Stimulated activated naive CD8-positive, alpha-beta T cell treated with anti-CD3 and anti-CD28 coated beads, Interleukin-15, Interleukin-2, amounts not matched to agents 100 ng/mL and 50 ng/mL, for 24 hours (primary cell): Measurements from ENCODE around the gene ADAMTS3.
"Not testable (repeated sequence)": the region's sequence is repeated elsewhere in the genome, so short reads cannot be mapped to it uniquely, and the experiment has no call there.

Experiments
- H3K27ac Mint-ChIP-seq: one replicate; pipeline ENCODE4 v1.8.0; 2021; ENCODE audit warnings: mild to moderate bottlenecking, mixed read lengths
- H3K27me3 Mint-ChIP-seq: one replicate; pipeline ENCODE4 v1.8.0; 2021; ENCODE audit warnings: mixed read lengths
- H3K36me3 Mint-ChIP-seq: one replicate; pipeline ENCODE4 v1.8.0; 2021; ENCODE audit warnings: low read depth, mixed read lengths
- H3K4me1 Mint-ChIP-seq: one replicate; pipeline ENCODE4 v1.8.0; 2021; ENCODE audit warnings: low read depth, mixed read lengths
- H3K4me3 Mint-ChIP-seq: one replicate; pipeline ENCODE4 v1.8.0; 2021; ENCODE audit warnings: mild to moderate bottlenecking, mixed read lengths
- H3K9me3 Mint-ChIP-seq: one replicate; pipeline ENCODE4 v1.8.0; 2021; ENCODE audit warnings: mixed read lengths

The ADAMTS3 gene

DNA sequence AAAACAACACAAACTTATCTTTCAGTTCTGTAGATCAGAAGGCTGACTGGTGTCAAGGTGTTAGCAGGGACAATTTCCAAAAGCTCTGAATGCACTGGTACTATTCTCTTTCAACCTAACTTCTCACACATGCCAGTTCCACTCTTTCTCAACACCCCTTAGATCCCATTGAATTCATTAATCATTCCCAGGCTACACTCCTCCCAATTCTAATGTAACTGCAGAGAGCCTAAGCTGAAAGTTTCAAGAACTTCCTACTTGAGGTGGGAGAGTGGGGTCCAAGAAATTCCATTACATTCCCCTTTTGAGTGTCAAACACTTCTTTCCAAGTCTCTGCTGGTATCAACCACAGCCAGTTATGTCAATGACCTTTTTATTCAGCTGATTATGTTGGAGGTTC, 142.0 kb downstream of the ADAMTS3 start:
- Mint-ChIP-seq H3K27ac (no peak overlapping the region), H3K36me3 (no peaks in the 10 kb centered on the region), H3K4me3 (no peak overlapping the region), H3K4me1 (no peaks in the 10 kb centered on the region), H3K9me3 (no peaks in the 10 kb centered on the region), H3K27me3 (no peaks in the 10 kb centered on the region)

DNA sequence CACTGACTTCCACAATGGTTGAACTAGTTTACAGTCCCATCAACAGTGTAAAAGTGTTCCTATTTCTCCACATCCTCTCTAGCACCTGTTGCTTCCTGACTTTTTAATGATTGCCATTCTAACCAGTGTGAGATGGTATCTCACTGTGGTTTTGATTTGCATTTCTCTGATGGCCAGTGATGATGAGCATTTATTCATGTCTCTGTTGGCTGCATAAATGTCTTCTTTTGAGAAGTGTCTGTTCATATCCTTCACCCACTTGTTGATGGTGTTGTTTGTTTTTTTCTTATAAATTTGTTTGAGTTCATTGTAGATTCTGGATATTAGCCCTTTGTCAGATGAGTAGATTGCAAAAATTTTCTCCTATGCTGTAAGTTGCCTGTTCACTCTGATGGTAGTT, 143.1 kb downstream of the ADAMTS3 start:
- not testable (repeated sequence) for H3K27me3 Mint-ChIP-seq, H3K9me3 Mint-ChIP-seq, H3K4me1 Mint-ChIP-seq, H3K4me3 Mint-ChIP-seq, H3K36me3 Mint-ChIP-seq, H3K27ac Mint-ChIP-seq

DNA sequence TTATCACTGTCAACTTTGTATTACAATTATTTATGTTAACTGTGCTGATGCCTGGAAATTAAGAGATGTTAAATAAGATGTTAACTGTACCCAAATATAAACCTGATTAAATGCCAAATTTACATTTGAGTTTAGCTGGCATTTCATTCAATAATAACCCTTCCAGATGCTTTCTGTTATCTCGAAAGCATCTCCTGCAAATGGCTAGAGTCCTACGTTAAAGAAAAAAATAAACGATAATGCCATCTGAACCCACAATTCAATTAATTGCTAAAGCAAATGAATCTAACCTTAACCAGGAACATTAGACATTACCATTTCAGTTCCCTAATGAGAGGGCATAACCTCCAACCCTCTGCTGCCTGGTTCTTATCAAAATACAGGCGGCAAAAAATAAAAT, 145.0 kb downstream of the ADAMTS3 start:
- Mint-ChIP-seq H3K4me3 (no peak overlapping the region), H3K27me3 (no peaks in the 10 kb centered on the region), H3K4me1 (no peaks in the 10 kb centered on the region), H3K36me3 (no peaks in the 10 kb centered on the region), H3K27ac (no peak overlapping the region), H3K9me3 (no peaks in the 10 kb centered on the region)

- Mint-ChIP-seq H3K4me1 (no peaks in the 10 kb centered on the region), H3K27ac (no peak overlapping the region), H3K27me3 (no peaks in the 10 kb centered on the region), H3K9me3 (no peaks in the 10 kb centered on the region), H3K36me3 (no peaks in the 10 kb centered on the region), H3K4me3 (no peak overlapping the region)
These were observed 146.6 kb downstream of the ADAMTS3 start for GRCh38 chr4:72422416-72422815.

DNA sequence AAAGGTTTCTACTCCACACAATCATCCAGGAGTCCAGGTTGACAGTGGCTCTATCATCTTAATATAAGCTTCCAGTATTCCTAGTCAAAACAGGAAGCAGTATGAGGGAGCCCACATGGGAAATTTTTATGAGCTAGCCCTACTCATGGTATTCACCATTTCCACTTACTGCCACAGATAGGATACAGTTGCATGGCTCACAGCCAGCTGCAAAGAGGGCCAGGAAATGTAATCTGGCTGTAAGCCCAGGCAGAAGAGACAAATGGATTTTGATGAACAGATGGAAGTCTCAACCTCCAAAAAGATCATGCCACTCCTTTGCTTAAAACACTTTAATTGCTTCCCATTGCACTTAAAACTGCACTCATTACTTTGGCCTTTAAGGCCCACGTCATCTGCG, 150.6 kb downstream of the ADAMTS3 start:
- H3K27ac Mint-ChIP-seq = no peak overlapping the region
- no peaks in the 10 kb centered on the region for H3K36me3 Mint-ChIP-seq
- no peaks in the 10 kb centered on the region for H3K27me3 Mint-ChIP-seq
- no peak overlapping the region for H3K4me3 Mint-ChIP-seq
- H3K9me3 Mint-ChIP-seq = no peaks in the 10 kb centered on the region
- no peaks in the 10 kb centered on the region for H3K4me1 Mint-ChIP-seq

DNA sequence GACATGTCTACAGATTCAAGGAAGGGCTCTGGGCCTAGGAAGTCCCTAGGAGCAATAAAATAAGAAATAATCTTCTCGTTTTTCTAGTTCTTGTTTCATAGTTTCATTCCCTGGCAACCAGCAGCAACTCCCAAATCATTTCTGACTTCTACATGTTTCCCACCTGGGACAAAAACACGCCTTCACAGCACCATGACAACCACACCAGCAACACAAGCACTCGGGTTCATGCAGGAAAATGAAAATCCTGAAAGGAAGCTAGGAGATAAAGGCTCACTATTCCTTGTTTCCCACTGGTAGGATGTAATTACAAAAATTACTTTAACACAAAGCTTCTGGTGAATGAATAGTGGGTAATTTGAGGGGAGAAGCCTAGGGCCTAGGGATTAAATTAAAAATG, 158.9 kb downstream of the ADAMTS3 start:
- Mint-ChIP-seq H3K27ac (no peak overlapping the region), H3K36me3 (no peaks in the 10 kb centered on the region), H3K4me1 (no peaks in the 10 kb centered on the region), H3K27me3 (no peaks in the 10 kb centered on the region), H3K4me3 (no peak overlapping the region), H3K9me3 (peaks cover 4% of the 10 kb centered on the region)

GRCh38 chr4:72408568-72408967, 160.5 kb downstream of the ADAMTS3 start:
- Mint-ChIP-seq H3K27me3 (no peaks in the 10 kb centered on the region), H3K36me3 (no peaks in the 10 kb centered on the region), H3K27ac (no peak overlapping the region), H3K9me3 (peaks cover 4% of the 10 kb centered on the region), H3K4me3 (no peak overlapping the region), H3K4me1 (no peaks in the 10 kb centered on the region)

- H3K27me3 Mint-ChIP-seq = no peaks in the 10 kb centered on the region
- no peak overlapping the region for H3K27ac Mint-ChIP-seq
- H3K36me3 Mint-ChIP-seq = no peaks in the 10 kb centered on the region
- peaks cover 4% of the 10 kb centered on the region for H3K9me3 Mint-ChIP-seq
- no peak overlapping the region for H3K4me3 Mint-ChIP-seq
- no peaks in the 10 kb centered on the region for H3K4me1 Mint-ChIP-seq
These were observed 163.6 kb downstream of the ADAMTS3 start for GRCh38 chr4:72405417-72405816.

DNA sequence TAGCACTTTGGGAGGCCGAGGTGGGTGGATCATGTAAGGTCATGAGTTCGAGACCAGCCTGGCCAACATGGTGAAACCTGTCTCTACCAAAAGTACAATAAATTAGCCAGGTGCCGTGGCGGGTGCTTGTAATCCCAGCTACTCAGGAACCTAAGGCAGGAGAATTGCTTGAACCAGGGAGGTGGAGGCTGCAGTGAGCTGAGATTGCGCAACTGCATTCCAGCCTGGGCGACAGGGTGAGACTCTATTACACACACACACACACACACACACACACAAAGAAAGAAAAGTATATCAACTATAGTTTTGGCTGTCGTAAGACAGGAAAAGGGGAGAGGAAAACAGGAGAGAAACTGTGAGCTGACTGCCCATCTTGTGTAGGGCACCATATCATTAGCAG, 171.7 kb downstream of the ADAMTS3 start:
- no peaks in the 10 kb centered on the region for H3K27me3 Mint-ChIP-seq
- H3K36me3 Mint-ChIP-seq = no peaks in the 10 kb centered on the region
- no peak overlapping the region for H3K4me3 Mint-ChIP-seq
- H3K27ac Mint-ChIP-seq = no peak overlapping the region
- H3K9me3 Mint-ChIP-seq = no peaks in the 10 kb centered on the region
- no peaks in the 10 kb centered on the region for H3K4me1 Mint-ChIP-seq

DNA sequence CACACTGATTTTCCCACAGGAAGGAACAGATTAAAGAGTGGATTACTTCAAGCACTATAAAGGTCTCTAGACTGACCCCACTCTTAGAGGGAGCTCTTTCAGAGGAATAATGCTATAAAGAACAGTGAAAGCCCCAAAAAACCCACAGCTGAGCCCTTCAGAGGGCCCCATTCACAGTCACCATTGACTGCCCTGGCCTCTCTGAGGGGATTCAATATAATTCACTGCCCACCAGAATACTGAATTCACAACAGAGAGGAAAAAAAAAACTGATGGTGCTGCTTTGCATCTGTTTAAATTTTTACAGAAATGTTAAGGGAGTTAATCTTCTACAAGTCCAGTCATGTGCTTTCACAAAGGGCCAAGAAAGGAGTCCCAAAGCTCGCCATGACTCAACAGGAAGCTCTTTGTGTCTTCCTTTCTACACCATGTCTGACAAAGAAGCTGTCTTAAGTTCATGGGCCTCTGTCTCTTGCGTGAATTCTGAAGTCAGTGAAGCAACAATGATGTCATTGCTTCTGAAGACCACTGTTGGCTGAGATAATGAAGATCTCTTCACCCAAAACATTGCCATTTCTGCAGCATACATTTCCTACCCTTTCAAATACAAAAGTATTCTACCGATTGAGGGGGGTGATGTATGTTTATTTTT, 174.9 kb downstream of the ADAMTS3 start:
- no peaks in the 10 kb centered on the region for H3K27me3 Mint-ChIP-seq

GRCh38 chr4:72391281-72391680, 177.7 kb downstream of the ADAMTS3 start:
- Mint-ChIP-seq H3K4me3 (no peak overlapping the region), H3K36me3 (no peaks in the 10 kb centered on the region), H3K27ac (no peak overlapping the region), H3K4me1 (no peaks in the 10 kb centered on the region), H3K9me3 (no peaks in the 10 kb centered on the region), H3K27me3 (no peaks in the 10 kb centered on the region)

More for the DNA sequence above, 174.9 kb downstream of the ADAMTS3 start:
- no peaks in the 10 kb centered on the region for H3K9me3 Mint-ChIP-seq
- H3K27ac Mint-ChIP-seq = no peak overlapping the region
- H3K4me1 Mint-ChIP-seq = no peaks in the 10 kb centered on the region
- no peak overlapping the region for H3K4me3 Mint-ChIP-seq
- no peaks in the 10 kb centered on the region for H3K36me3 Mint-ChIP-seq

- no peaks in the 10 kb centered on the region for H3K27me3 Mint-ChIP-seq
- no peak overlapping the region for H3K27ac Mint-ChIP-seq
- H3K9me3 Mint-ChIP-seq = no peaks in the 10 kb centered on the region
- no peaks in the 10 kb centered on the region for H3K36me3 Mint-ChIP-seq
- H3K4me3 Mint-ChIP-seq = no peak overlapping the region
- H3K4me1 Mint-ChIP-seq = no peaks in the 10 kb centered on the region
These were observed 178.6 kb downstream of the ADAMTS3 start for GRCh38 chr4:72390409-72390808.

DNA sequence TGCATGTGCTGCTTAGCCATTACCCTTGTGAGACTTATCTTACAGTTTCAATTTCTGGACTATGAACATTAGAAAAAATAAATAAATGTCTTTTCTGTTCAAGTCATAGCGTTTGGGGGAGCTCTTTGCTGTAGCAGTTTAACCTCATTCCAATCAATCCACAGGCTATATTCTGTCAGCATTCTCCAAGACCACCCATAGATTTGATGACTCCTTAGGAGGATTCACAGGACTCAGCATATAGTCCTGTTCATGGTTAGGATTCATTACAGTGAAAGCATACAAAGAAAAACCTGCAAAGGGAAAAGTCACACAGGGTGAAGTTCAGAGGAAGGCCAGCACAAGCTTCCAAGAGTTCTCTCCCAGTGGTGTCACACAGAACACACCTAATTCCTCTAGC, 180.5 kb downstream of the ADAMTS3 start:
- Mint-ChIP-seq H3K27me3 (no peaks in the 10 kb centered on the region), H3K4me3 (no peak overlapping the region), H3K4me1 (no peaks in the 10 kb centered on the region), H3K36me3 (no peaks in the 10 kb centered on the region), H3K9me3 (no peaks in the 10 kb centered on the region), H3K27ac (no peak overlapping the region)

GRCh38 chr4:72387959-72388358, 181.1 kb downstream of the ADAMTS3 start:
- no peak overlapping the region for H3K4me3 Mint-ChIP-seq
- no peaks in the 10 kb centered on the region for H3K9me3 Mint-ChIP-seq
- no peaks in the 10 kb centered on the region for H3K27me3 Mint-ChIP-seq
- H3K36me3 Mint-ChIP-seq = no peaks in the 10 kb centered on the region
- H3K4me1 Mint-ChIP-seq = no peaks in the 10 kb centered on the region
- no peak overlapping the region for H3K27ac Mint-ChIP-seq

- H3K36me3 Mint-ChIP-seq = no peaks in the 10 kb centered on the region
- H3K4me3 Mint-ChIP-seq = no peak overlapping the region
- no peaks in the 10 kb centered on the region for H3K27me3 Mint-ChIP-seq
- H3K9me3 Mint-ChIP-seq = no peaks in the 10 kb centered on the region
- H3K27ac Mint-ChIP-seq = no peak overlapping the region
- H3K4me1 Mint-ChIP-seq = no peaks in the 10 kb centered on the region
These were observed 185.6 kb downstream of the ADAMTS3 start for GRCh38 chr4:72383439-72383838.

DNA sequence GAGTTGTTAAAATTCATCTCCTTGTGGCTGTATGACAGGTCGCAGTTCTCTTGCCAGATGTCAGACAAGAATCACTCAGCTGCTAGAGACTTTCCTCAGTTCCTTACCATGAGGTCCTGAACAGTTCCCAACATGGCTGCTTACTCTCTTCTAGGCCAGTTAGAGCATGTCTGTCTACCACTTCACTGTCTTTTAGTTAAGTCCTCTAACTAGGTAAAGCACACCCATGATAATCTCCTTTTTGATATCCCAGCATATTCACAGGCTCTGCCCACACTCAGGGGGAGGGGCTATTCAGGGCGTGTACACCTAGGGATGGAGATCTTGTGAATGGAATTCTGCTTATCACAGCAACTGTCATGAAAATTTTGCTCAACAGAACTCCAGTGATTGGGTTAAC, 190.1 kb downstream of the ADAMTS3 start:
- H3K4me3 Mint-ChIP-seq = no peak overlapping the region
- no peak overlapping the region for H3K27ac Mint-ChIP-seq
- H3K27me3 Mint-ChIP-seq = no peaks in the 10 kb centered on the region
- H3K9me3 Mint-ChIP-seq = no peaks in the 10 kb centered on the region
- no peaks in the 10 kb centered on the region for H3K36me3 Mint-ChIP-seq
- no peaks in the 10 kb centered on the region for H3K4me1 Mint-ChIP-seq
